ENCODE data around the gene LDB3.
A peak's percentile ranks its signal among the peaks of the same experiment; 100 is the strongest.

LDB3 gene

DNA sequence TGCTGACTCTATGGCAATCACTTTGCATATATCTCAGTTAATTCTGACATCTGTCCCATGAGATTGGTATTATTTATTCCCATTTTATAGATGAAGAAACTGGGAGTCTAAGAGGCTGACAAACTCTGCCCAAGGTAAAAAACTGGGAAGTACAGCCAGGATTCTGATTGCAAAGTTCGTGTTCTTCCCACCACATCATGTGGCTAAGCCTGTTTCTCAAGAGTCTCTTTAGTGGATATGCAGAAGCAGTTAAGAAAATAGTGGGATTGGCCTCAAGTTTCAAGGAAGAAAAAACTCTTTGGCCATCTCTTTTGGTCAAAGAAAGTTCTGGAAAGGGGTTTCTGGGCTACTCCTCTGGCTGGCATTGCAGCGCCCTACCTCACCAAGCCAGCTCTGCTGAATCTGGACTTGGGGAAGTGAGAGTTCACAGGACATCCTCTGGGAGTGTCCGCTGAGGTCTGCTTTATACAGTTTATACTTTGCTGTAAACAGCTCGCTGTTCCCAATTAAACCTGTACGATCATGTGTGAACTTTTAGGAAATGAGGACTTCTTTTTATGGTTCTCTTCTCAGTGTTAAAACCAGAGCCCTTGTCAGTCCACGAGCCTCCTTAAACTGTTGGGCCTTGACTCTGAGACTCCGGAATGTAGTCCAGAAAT, 75.9 kb downstream of the LDB3 start:
- Histone ChIP-seq H3K56ac (ENCODE audit: low read length) (no peak overlapping the region), H3K27me3 (ENCODE audit: insufficient read depth, low read length, poor library complexity) (no peaks in the 10 kb centered on the region), H3K27ac (ENCODE audit: low read depth, low read length) (no peak overlapping the region), H3K36me3 (ENCODE audit: control insufficient read depth, insufficient read depth, low read length) (no peaks in the 10 kb centered on the region), H3K79me2 (ENCODE audit: control insufficient read depth, insufficient read depth, low read length) (no peaks in the 10 kb centered on the region), H2AK5ac (ENCODE audit: low read length) (no peak overlapping the region), H4K5ac (ENCODE audit: low read length) (no peak overlapping the region), H3K4ac (ENCODE audit: low read depth, low read length) (no peak overlapping the region), H3K4me2 (ENCODE audit: low read length) (no peak overlapping the region), H2BK120ac (ENCODE audit: low read depth, low read length) (no peak overlapping the region), H3K23ac (ENCODE audit: low read length) (no peak overlapping the region), H3K79me1 (ENCODE audit: low read length) (no peaks in the 10 kb centered on the region), H2BK15ac (replicated peaks; ENCODE audit: low read depth) (no peak overlapping the region), H3K4me1 (ENCODE audit: control insufficient read depth, low read depth, low read length) (peaks cover 2% of the 10 kb centered on the region), H3K18ac (ENCODE audit: low read length) (no peak overlapping the region), H3K9ac (ENCODE audit: low read length) (no peak overlapping the region), H2BK5ac (ENCODE audit: low read length) (no peak overlapping the region), H3K4me3 (ENCODE audit: low read length) (no peak overlapping the region), H4K8ac (ENCODE audit: low read depth, low read length) (no peak overlapping the region)
- WGBS (ENCODE audit: extremely low coverage, insufficient coverage, low lambda C conversion rate) = no CpG with 5 or more reads among the region's 7 CpGs
- DNase-seq = no peak

DNA sequence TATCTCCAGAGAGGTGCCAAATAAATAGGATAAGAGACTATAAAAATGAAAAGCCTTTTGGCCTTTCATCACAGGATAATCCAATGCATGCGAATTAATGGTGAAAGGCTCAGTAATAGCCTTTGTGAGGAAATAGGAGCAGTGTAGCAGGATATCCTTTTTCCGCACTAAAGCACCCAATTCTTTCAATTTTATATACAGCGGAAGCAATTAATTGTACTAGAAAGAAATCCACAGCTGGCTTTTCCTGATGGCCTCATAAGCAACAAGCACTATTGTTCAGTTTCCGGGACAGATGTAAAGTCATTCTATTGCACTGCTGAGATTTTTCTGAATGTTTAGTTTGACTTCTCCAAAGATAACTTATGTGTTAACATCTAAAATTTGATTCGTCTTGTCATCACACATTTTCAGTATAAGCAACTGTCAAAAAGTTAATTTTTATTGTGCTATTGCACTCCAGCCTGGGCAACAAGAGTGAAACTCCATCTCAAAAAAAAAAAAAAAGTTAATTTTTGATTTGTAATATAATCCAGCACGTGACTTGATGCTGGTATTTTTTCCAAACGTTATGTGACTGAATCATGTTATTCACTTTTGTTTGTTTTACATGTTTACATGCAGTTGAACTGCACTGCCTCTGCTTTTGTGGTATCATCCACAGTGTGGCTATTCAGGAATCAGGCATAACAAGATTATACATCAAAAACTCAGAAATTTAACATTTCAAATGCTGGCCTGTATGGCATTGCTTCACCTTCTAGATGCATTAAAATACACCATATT, 79.7 kb downstream of the LDB3 start:
- Histone ChIP-seq H2BK5ac (ENCODE audit: low read length) (no peak overlapping the region), H3K79me1 (ENCODE audit: low read length) (peaks cover 3% of the 10 kb centered on the region), H3K4me3 (ENCODE audit: low read length) (no peak overlapping the region), H4K5ac (ENCODE audit: low read length) (no peak overlapping the region), H3K27ac (ENCODE audit: low read depth, low read length) (no peak overlapping the region), H2BK15ac (replicated peaks; ENCODE audit: low read depth) (no peak overlapping the region), H3K79me2 (ENCODE audit: control insufficient read depth, insufficient read depth, low read length) (no peaks in the 10 kb centered on the region), H2BK120ac (ENCODE audit: low read depth, low read length) (no peak overlapping the region), H3K9ac (ENCODE audit: low read length) (no peak overlapping the region), H3K36me3 (ENCODE audit: control insufficient read depth, insufficient read depth, low read length) (no peaks in the 10 kb centered on the region), H3K18ac (ENCODE audit: low read length) (no peak overlapping the region), H3K4me1 (ENCODE audit: control insufficient read depth, low read depth, low read length) (no peaks in the 10 kb centered on the region), H3K4me2 (ENCODE audit: low read length) (no peak overlapping the region), H3K56ac (ENCODE audit: low read length) (no peak overlapping the region), H3K4ac (ENCODE audit: low read depth, low read length) (no peak overlapping the region), H4K8ac (ENCODE audit: low read depth, low read length) (no peak overlapping the region), H2AK5ac (ENCODE audit: low read length) (no peak overlapping the region), H3K27me3 (ENCODE audit: insufficient read depth, low read length, poor library complexity) (no peaks in the 10 kb centered on the region), H3K23ac (ENCODE audit: low read length) (no peak overlapping the region)
- no peak for DNase-seq
- no CpG with 5 or more reads among the region's 7 CpGs for WGBS (ENCODE audit: extremely low coverage, insufficient coverage, low lambda C conversion rate)

DNA sequence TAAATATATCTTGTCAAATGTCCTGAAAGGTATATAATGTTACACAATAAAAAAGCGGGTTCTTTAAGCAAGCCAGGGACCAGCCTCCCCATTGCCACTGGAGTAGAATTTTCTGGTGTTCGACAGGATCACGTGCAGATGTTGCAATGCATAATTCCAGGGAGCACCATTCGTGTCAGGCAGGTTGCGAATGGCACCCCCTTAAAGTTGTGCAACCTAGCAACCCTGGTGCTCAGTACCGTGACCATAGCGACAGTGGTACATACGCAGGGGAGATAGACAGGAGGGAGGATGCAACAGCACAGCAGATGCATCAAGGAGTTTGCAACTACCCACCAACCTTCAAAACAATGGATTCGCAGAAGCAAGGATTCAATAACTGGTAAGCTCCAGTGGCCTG, 81.5 kb downstream of the LDB3 start:
- Histone ChIP-seq H2BK120ac (ENCODE audit: low read depth, low read length) (no peak overlapping the region), H3K56ac (ENCODE audit: low read length) (no peak overlapping the region), H3K36me3 (ENCODE audit: control insufficient read depth, insufficient read depth, low read length) (no peaks in the 10 kb centered on the region), H4K5ac (ENCODE audit: low read length) (no peak overlapping the region), H2BK5ac (ENCODE audit: low read length) (no peak overlapping the region), H2BK15ac (replicated peaks; ENCODE audit: low read depth) (no peak overlapping the region), H4K8ac (ENCODE audit: low read depth, low read length) (no peak overlapping the region), H3K23ac (ENCODE audit: low read length) (no peak overlapping the region), H3K4me2 (ENCODE audit: low read length) (no peak overlapping the region), H3K79me1 (ENCODE audit: low read length) (peaks cover 5% of the 10 kb centered on the region), H3K27me3 (ENCODE audit: insufficient read depth, low read length, poor library complexity) (no peaks in the 10 kb centered on the region), H3K9ac (ENCODE audit: low read length) (no peak overlapping the region), H3K4me3 (ENCODE audit: low read length) (no peak overlapping the region), H2AK5ac (ENCODE audit: low read length) (no peak overlapping the region), H3K4ac (ENCODE audit: low read depth, low read length) (no peak overlapping the region), H3K18ac (ENCODE audit: low read length) (no peak overlapping the region), H3K79me2 (ENCODE audit: control insufficient read depth, insufficient read depth, low read length) (peaks cover 12% of the 10 kb centered on the region), H3K4me1 (ENCODE audit: control insufficient read depth, low read depth, low read length) (peaks cover 4% of the 10 kb centered on the region), H3K27ac (ENCODE audit: low read depth, low read length) (no peak overlapping the region)
- WGBS (ENCODE audit: extremely low coverage, insufficient coverage, low lambda C conversion rate) = no CpG with 5 or more reads among the region's 9 CpGs
- DNase-seq = no peak

DNA sequence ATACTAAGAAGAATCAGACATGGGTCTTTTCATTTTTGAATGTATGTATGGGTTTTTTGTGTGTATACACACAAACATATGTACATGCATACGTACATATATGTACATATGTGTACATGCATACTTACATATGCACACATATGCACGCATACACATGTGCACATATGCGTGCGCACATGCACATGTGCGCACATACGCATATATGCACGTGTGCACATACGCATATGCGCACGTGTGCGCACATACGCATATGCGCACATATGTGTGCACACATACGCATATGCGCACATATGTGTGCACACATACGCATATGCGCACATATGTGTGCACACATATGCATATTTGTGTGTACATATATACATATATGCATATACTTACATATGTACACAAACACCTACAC, 83.2 kb downstream of the LDB3 start:
- Histone ChIP-seq H2BK5ac (ENCODE audit: low read length) (no peak overlapping the region), H4K8ac (ENCODE audit: low read depth, low read length) (no peak overlapping the region), H3K27ac (ENCODE audit: low read depth, low read length) (no peak overlapping the region), H3K18ac (ENCODE audit: low read length) (no peak overlapping the region), H2AK5ac (ENCODE audit: low read length) (no peak overlapping the region), H3K4me1 (ENCODE audit: control insufficient read depth, low read depth, low read length) (peaks cover 4% of the 10 kb centered on the region), H3K79me1 (ENCODE audit: low read length) (peaks cover 5% of the 10 kb centered on the region), H3K4me2 (ENCODE audit: low read length) (no peak overlapping the region), H3K4me3 (ENCODE audit: low read length) (no peak overlapping the region), H3K9ac (ENCODE audit: low read length) (no peak overlapping the region), H2BK120ac (ENCODE audit: low read depth, low read length) (no peak overlapping the region), H3K36me3 (ENCODE audit: control insufficient read depth, insufficient read depth, low read length) (no peaks in the 10 kb centered on the region), H3K4ac (ENCODE audit: low read depth, low read length) (no peak overlapping the region), H3K79me2 (ENCODE audit: control insufficient read depth, insufficient read depth, low read length) (peaks cover 17% of the 10 kb centered on the region), H4K5ac (ENCODE audit: low read length) (no peak overlapping the region), H3K56ac (ENCODE audit: low read length) (no peak overlapping the region), H3K23ac (ENCODE audit: low read length) (no peak overlapping the region), H3K27me3 (ENCODE audit: insufficient read depth, low read length, poor library complexity) (no peaks in the 10 kb centered on the region), H2BK15ac (replicated peaks; ENCODE audit: low read depth) (no peak overlapping the region)
- no CpG with 5 or more reads among the region's 17 CpGs for WGBS (ENCODE audit: extremely low coverage, insufficient coverage, low lambda C conversion rate)
- DNase-seq = no peak

DNA sequence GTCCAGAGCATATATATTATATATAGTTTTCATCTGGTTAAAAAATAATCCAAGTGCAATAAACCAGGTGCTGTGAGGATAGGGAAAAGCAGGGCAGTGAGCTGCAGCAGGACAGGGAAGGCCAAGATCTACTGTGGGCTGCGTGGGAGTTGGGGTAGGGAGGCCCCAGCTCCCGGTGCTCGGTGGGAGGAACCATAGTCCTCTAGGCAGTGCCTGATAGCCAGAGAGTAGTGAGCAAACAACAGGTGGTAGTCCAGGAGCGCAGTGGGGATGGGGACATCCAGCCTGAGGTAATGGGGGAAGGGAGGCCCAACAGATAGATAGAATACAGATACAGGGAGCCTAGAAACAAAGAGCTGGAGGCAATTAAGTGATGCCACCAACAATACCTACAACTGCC, 84.0 kb downstream of the LDB3 start:
- WGBS (ENCODE audit: extremely low coverage, insufficient coverage, low lambda C conversion rate) = no CpG with 5 or more reads among the region's 4 CpGs
- Histone ChIP-seq H4K8ac (ENCODE audit: low read depth, low read length) (no peak overlapping the region), H3K36me3 (ENCODE audit: control insufficient read depth, insufficient read depth, low read length) (no peaks in the 10 kb centered on the region), H3K27ac (ENCODE audit: low read depth, low read length) (no peak overlapping the region), H3K27me3 (ENCODE audit: insufficient read depth, low read length, poor library complexity) (no peaks in the 10 kb centered on the region), H2BK120ac (ENCODE audit: low read depth, low read length) (no peak overlapping the region), H3K23ac (ENCODE audit: low read length) (no peak overlapping the region), H4K5ac (ENCODE audit: low read length) (no peak overlapping the region), H3K9ac (ENCODE audit: low read length) (no peak overlapping the region), H3K18ac (ENCODE audit: low read length) (no peak overlapping the region), H3K56ac (ENCODE audit: low read length) (no peak overlapping the region), H3K4me2 (ENCODE audit: low read length) (no peak overlapping the region), H2AK5ac (ENCODE audit: low read length) (no peak overlapping the region), H3K4ac (ENCODE audit: low read depth, low read length) (no peak overlapping the region), H3K4me3 (ENCODE audit: low read length) (no peak overlapping the region), H3K79me1 (ENCODE audit: low read length) (peaks cover 5% of the 10 kb centered on the region), H3K4me1 (ENCODE audit: control insufficient read depth, low read depth, low read length) (peaks cover 4% of the 10 kb centered on the region), H2BK5ac (ENCODE audit: low read length) (no peak overlapping the region), H2BK15ac (replicated peaks; ENCODE audit: low read depth) (no peak overlapping the region), H3K79me2 (ENCODE audit: control insufficient read depth, insufficient read depth, low read length) (peaks cover 23% of the 10 kb centered on the region)
- peak; percentile 42 for DNase-seq
